ENCODE data around the gene CARMIL3. TPM values are rescaled to one million over a fixed set of nuclear protein-coding genes. Genes with fewer than 3 reads are reported as not detected.

The CARMIL3 gene
- total RNA-seq, 1 donor from 2014 or later = 2.0 TPM

- DNase-seq (ENCODE audit: low spot score) = peak; percentile 98
- peak; percentile 63 for ATAC-seq
These were observed 62.2 kb downstream of the CARMIL3 start for GRCh38 chr14:24113801-24114531.

- peak; percentile 80 for ATAC-seq
- DNase-seq (ENCODE audit: low spot score) = peak; percentile 99
These were observed 63.0 kb downstream of the CARMIL3 start, which contains the start of the genes DCAF11 and NRL for GRCh38 chr14:24114532-24115421. TSS of gene DCAF11 (plus strand) at chr14:24114777. CDS start at chr14:24115595, 818 bp downstream. TSS of gene NRL (minus strand) at chr14:24114949. CDS start at chr14:24082848, 32,101 bp downstream.

- DNase-seq (ENCODE audit: low spot score) = no peak
- no peak for ATAC-seq
These were observed 63.8 kb downstream of the CARMIL3 start for GRCh38 chr14:24115422-24116127.

DNA sequence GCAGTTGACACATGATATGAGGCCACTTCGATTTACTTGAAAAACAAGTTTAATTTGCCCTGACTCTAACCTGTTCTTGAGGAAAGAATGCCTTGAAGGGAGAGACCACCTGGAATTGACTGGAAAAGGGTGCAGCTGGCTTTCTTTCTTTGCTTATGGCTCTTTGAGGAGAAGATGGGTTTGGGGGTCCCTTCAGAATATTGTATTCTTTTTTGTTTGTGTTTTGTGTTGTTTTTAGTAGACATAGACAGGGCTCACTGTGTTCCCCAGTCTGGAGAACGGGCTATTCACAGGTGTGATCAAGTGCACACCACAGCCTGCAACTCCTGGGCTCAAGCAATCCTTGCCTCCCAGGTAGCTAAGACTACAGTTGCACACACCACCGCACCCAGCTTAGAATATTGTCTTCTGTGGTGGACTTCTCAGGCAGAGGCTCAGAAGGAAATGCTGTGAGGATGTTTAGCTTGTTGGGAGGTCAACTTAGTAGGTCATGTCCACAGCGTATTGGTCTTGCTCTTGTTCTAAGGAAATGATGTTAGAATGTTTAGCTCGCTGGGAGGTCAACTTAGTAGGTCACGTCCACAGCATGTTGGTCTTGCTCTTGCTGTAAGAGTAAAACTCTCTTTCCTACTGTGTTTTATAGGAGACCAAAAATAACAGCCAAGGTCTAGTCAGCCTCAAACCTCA lies 64.5 kb downstream of the CARMIL3 start:
- no peak for DNase-seq (ENCODE audit: low spot score)
- no peak for ATAC-seq

GRCh38 chr14:24117179-24117578 lies 65.4 kb downstream of the CARMIL3 start:
- ATAC-seq = peak; percentile 14
- peak; percentile 83 for DNase-seq (ENCODE audit: low spot score)

Other genes starting within 250 kb of the CARMIL3 start
- gene DHRS4, start 98.2 kb upstream of the CARMIL3 start, total RNA-seq = 59.0 TPM
- gene DHRS4L2, start 63.1 kb upstream of the CARMIL3 start, total RNA-seq = 46.4 TPM
- 0.40 TPM for gene CPNE6, start 19.6 kb downstream of the CARMIL3 start, total RNA-seq
- 590 TPM for gene PCK2, start 42.3 kb downstream of the CARMIL3 start, total RNA-seq
- gene DCAF11, start 62.8 kb downstream of the CARMIL3 start, total RNA-seq = 212 TPM
- 3.5 TPM for gene NRL, start 62.9 kb downstream of the CARMIL3 start, total RNA-seq
- gene FITM1, start 78.7 kb downstream of the CARMIL3 start, total RNA-seq = 34.9 TPM
- gene PSME1, start 84.2 kb downstream of the CARMIL3 start, total RNA-seq = 98.1 TPM
- gene EMC9, start 89.6 kb downstream of the CARMIL3 start, total RNA-seq = 24.2 TPM
- gene PSME2, start 94.6 kb downstream of the CARMIL3 start, total RNA-seq = 124 TPM
- 28.6 TPM for gene RNF31, start 95.5 kb downstream of the CARMIL3 start, total RNA-seq
- 25.1 TPM for gene IRF9, start 109.3 kb downstream of the CARMIL3 start, total RNA-seq
- gene REC8, start 120.1 kb downstream of the CARMIL3 start, total RNA-seq = 2.6 TPM
- gene IPO4, start 136.8 kb downstream of the CARMIL3 start, total RNA-seq = 20.2 TPM
- gene TM9SF1, start 143.4 kb downstream of the CARMIL3 start, total RNA-seq = 47.1 TPM
- gene TSSK4, start 153.7 kb downstream of the CARMIL3 start, total RNA-seq = 0.35 TPM
- 14.4 TPM for gene CHMP4A, start 161.5 kb downstream of the CARMIL3 start, total RNA-seq
- 5.0 TPM for gene MDP1, start 164.1 kb downstream of the CARMIL3 start, total RNA-seq
- gene NEDD8, start 180.4 kb downstream of the CARMIL3 start, total RNA-seq = 66.7 TPM
- gene GMPR2, start 180.9 kb downstream of the CARMIL3 start, total RNA-seq = 30.3 TPM
- 24.2 TPM for gene TINF2, start 190.6 kb downstream of the CARMIL3 start, total RNA-seq
- gene TGM1, start 211.2 kb downstream of the CARMIL3 start, total RNA-seq = 1.8 TPM
- gene RABGGTA, start 219.6 kb downstream of the CARMIL3 start, total RNA-seq = 15.8 TPM
- 91.0 TPM for gene DHRS1, start 247.8 kb downstream of the CARMIL3 start, total RNA-seq
- gene NOP9, start 247.8 kb downstream of the CARMIL3 start, total RNA-seq = 17.2 TPM

Data from left lobe of liver (tissue), 2 donors.